ENCODE results near the gene KSR2.

KSR2 gene

GRCh38 chr12:117476341-117476740 is 492.4 kb downstream of the KSR2 start:
- DNase-seq: no peak

- DNase-seq: no peak
These were observed 494.9 kb downstream of the KSR2 start for GRCh38 chr12:117473856-117474255.

GRCh38 chr12:117472983-117473382 is 495.8 kb downstream of the KSR2 start:
- no peak for DNase-seq

GRCh38 chr12:117470804-117471203 is 498.0 kb downstream of the KSR2 start:
- no peak for DNase-seq

- DNase-seq: no peak
These were observed 498.8 kb downstream of the KSR2 start for GRCh38 chr12:117469883-117470483.

- DNase-seq: peak; percentile 88
These were observed 500.8 kb downstream of the KSR2 start for GRCh38 chr12:117468016-117468415.

GRCh38 chr12:117467588-117467987 is 501.2 kb downstream of the KSR2 start:
- DNase-seq: no peak

GRCh38 chr12:117466677-117467362 is 502.0 kb downstream of the KSR2 start:
- no peak for DNase-seq

- no peak for DNase-seq
These were observed 507.1 kb downstream of the KSR2 start for GRCh38 chr12:117461732-117462131.

GRCh38 chr12:117459229-117459628 is 509.6 kb downstream of the KSR2 start:
- no peak for DNase-seq

- no peak for DNase-seq
These were observed 511.6 kb downstream of the KSR2 start for GRCh38 chr12:117457189-117457588.

GRCh38 chr12:117456076-117456475 is 512.7 kb downstream of the KSR2 start:
- DNase-seq: no peak

GRCh38 chr12:117453961-117454360 is 514.8 kb downstream of the KSR2 start:
- DNase-seq: no peak

- DNase-seq: no peak
These were observed 516.7 kb downstream of the KSR2 start for GRCh38 chr12:117452112-117452511.

GRCh38 chr12:117450209-117450608 is 518.6 kb downstream of the KSR2 start:
- no peak for DNase-seq

- no peak for DNase-seq
These were observed 521.0 kb downstream of the KSR2 start for GRCh38 chr12:117447665-117448366.

- DNase-seq: no peak
These were observed 524.0 kb downstream of the KSR2 start for GRCh38 chr12:117444781-117445180.

- DNase-seq: no peak
These were observed 527.0 kb downstream of the KSR2 start for GRCh38 chr12:117441751-117442150.

GRCh38 chr12:117440384-117440783 is 528.4 kb downstream of the KSR2 start:
- DNase-seq: no peak

- DNase-seq: no peak
These were observed 529.2 kb downstream of the KSR2 start for GRCh38 chr12:117439531-117440001.

- no peak for DNase-seq
These were observed 530.0 kb downstream of the KSR2 start for GRCh38 chr12:117438809-117439208.

- no peak for DNase-seq
These were observed 531.1 kb downstream of the KSR2 start for GRCh38 chr12:117437516-117438255.

GRCh38 chr12:117433878-117434277 is 534.9 kb downstream of the KSR2 start:
- no peak for DNase-seq

Data from DMS153 (cell line).